Measurements from ENCODE around the gene RAB3D. TPM values are rescaled to one million over a fixed set of nuclear protein-coding genes. Genes with fewer than 3 reads are reported as not detected.

RAB3D gene
- total RNA-seq, 1 experiment from 2014 or later = 37.9 TPM

GRCh38 chr19:11293433-11294389 is 45.7 kb downstream of the RAB3D start:
- peak overlapping the region; percentile 83 for H3K4me2 ChIP-seq (ENCODE audit: low read length)
- H3K4me3 ChIP-seq (ENCODE audit: low read length) = peak overlapping the region; percentile 53
- CTCF ChIA-PET = interaction anchor here (0.5 to 1.2 kb wide), 17 partner anchors 11 to 209 kb away, joined by 3 to 29 read pairs (median 8); partner anchors contain the start of genes CCDC159, EPOR, ODAD3 and RAB3D
- no peaks in the 10 kb centered on the region for H3K79me2 ChIP-seq (ENCODE audit: low read length)
- H3K27me3 ChIP-seq (ENCODE audit: low read length) = no peaks in the 10 kb centered on the region
- peaks cover 7% of the 10 kb centered on the region for H3K4me1 ChIP-seq (ENCODE audit: insufficient read depth, low read length)
- ATAC-seq (peak; percentile 100), DNase-seq (peak; percentile 99)
- intact Hi-C loops (cut with micrococcal nuclease) = loop anchor here (1.0 to 5.0 kb wide), 5 partner anchors 46 to 189 kb away; partner anchors contain the start of genes CCDC159, ODAD3, PRKCSH and RAB3D
- H3K9me2 ChIP-seq (replicated peaks; ENCODE audit: low read length) = no peaks in the 10 kb centered on the region
- peak overlapping the region; percentile 42; the same call in 1 of the 2 replicates for H3K9ac ChIP-seq (ENCODE audit: low read length)
- H3K27ac ChIP-seq (ENCODE audit: low read length) = no peak overlapping the region
- H3K36me3 ChIP-seq (ENCODE audit: low read depth, low read length) = no peaks in the 10 kb centered on the region
- H4K20me1 ChIP-seq (ENCODE audit: low read length) = no peaks in the 10 kb centered on the region
- no peaks in the 10 kb centered on the region for H3F3A ChIP-seq (ENCODE audit: low read length, unreplicated experiment)
- no peak for TF ChIP-seq EZH2 (IDR thresholded peaks at IDR 0.05; ENCODE audit: low read length, unreplicated experiment)
- TF ChIP-seq CTCF (conservative IDR thresholded peaks at IDR 0.05; ENCODE audit: low read depth, low read length) = peak; percentile 99
- TF ChIP-seq EZH2phosphoT487 (IDR thresholded peaks at IDR 0.05; ENCODE audit: borderline replicate concordance, low read length) = no peak
- POLR2A ChIA-PET (ENCODE audit: unreplicated experiment) = interaction anchor here (0.5 to 1.0 kb wide), 3 partner anchors 36 to 149 kb away, joined by 3 to 11 read pairs (median 4); partner anchors contain the start of genes CCDC159 and TMEM205
- peak overlapping the region; percentile 78 for H2AFZ ChIP-seq (ENCODE audit: low read length)
- no TSS peak for BruUV-seq (replicated peaks)
- H3K9me3 ChIP-seq (ENCODE audit: low read length) = no peaks in the 10 kb centered on the region

GRCh38 chr19:11291991-11292390 is 47.5 kb downstream of the RAB3D start:
- no peak overlapping the region for H2AFZ ChIP-seq (ENCODE audit: low read length)
- intact Hi-C loops (cut with micrococcal nuclease) = loop anchor here (2.0 to 5.0 kb wide), 2 partner anchors 55 to 145 kb away; partner anchors contain the start of genes CCDC159, ODAD3, PRKCSH and TMEM205

More at GRCh38 chr19:11291991-11292390, 47.5 kb downstream of the RAB3D start:
- DNase-seq (no peak), ATAC-seq (no peak)
- H3F3A ChIP-seq (ENCODE audit: low read length, unreplicated experiment) = no peaks in the 10 kb centered on the region
- no peak for TF ChIP-seq EZH2phosphoT487 (IDR thresholded peaks at IDR 0.05; ENCODE audit: borderline replicate concordance, low read length)
- no peak for TF ChIP-seq EZH2 (IDR thresholded peaks at IDR 0.05; ENCODE audit: low read length, unreplicated experiment)
- TF ChIP-seq CTCF (conservative IDR thresholded peaks at IDR 0.05; ENCODE audit: low read depth, low read length) = no peak
- H3K9me3 ChIP-seq (ENCODE audit: low read length) = no peaks in the 10 kb centered on the region
- no peak overlapping the region for H3K27ac ChIP-seq (ENCODE audit: low read length)
- ChIA-PET POLR2A (ENCODE audit: unreplicated experiment) (no interaction called here), CTCF (interaction anchor here (0.6 kb wide), 1 partner anchor 452 kb away, joined by 3 read pairs; no protein-coding TSS in a partner anchor)
- H3K4me1 ChIP-seq (ENCODE audit: insufficient read depth, low read length) = peaks cover 7% of the 10 kb centered on the region
- no peaks in the 10 kb centered on the region for H3K9me2 ChIP-seq (replicated peaks; ENCODE audit: low read length)
- no peaks in the 10 kb centered on the region for H3K79me2 ChIP-seq (ENCODE audit: low read length)
- H3K36me3 ChIP-seq (ENCODE audit: low read depth, low read length) = no peaks in the 10 kb centered on the region
- no peak overlapping the region for H3K9ac ChIP-seq (ENCODE audit: low read length)
- no peak overlapping the region for H3K4me2 ChIP-seq (ENCODE audit: low read length)
- H4K20me1 ChIP-seq (ENCODE audit: low read length) = no peaks in the 10 kb centered on the region
- H3K4me3 ChIP-seq (ENCODE audit: low read length) = no peak overlapping the region
- H3K27me3 ChIP-seq (ENCODE audit: low read length) = no peaks in the 10 kb centered on the region
- no TSS peak for BruUV-seq (replicated peaks)

Data from PC-3 (cell line).